Measurements from ENCODE around the gene C2orf72.

- no peak for TF ChIP-seq POLR2A (IDR thresholded peaks at IDR 0.05)
- TF ChIP-seq, protein P1, sequence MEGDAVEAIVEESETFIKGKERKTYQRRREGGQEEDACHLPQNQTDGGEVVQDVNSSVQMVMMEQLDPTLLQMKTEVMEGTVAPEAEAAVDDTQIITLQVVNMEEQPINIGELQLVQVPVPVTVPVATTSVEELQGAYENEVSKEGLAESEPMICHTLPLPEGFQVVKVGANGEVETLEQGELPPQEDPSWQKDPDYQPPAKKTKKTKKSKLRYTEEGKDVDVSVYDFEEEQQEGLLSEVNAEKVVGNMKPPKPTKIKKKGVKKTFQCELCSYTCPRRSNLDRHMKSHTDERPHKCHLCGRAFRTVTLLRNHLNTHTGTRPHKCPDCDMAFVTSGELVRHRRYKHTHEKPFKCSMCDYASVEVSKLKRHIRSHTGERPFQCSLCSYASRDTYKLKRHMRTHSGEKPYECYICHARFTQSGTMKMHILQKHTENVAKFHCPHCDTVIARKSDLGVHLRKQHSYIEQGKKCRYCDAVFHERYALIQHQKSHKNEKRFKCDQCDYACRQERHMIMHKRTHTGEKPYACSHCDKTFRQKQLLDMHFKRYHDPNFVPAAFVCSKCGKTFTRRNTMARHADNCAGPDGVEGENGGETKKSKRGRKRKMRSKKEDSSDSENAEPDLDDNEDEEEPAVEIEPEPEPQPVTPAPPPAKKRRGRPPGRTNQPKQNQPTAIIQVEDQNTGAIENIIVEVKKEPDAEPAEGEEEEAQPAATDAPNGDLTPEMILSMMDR (IDR thresholded peaks at IDR 0.05) = no peak
Observed at GRCh38 chr2:230999477-230999876, 37.8 kb upstream of the C2orf72 start.
